Measurements from ENCODE around the gene ALKBH3.

GRCh38 chr11:43833657-43834073 is 47.0 kb upstream of the ALKBH3 start:
- TF ChIP-seq POLR2AphosphoS5 (IDR thresholded peaks at IDR 0.05; ENCODE audit: low read depth, low read length) (no peak), SIN3A (IDR thresholded peaks at IDR 0.05; ENCODE audit: borderline replicate concordance, insufficient read depth, low read length) (no peak)

All from PFSK-1 (cell line).